Measurements from ENCODE around the gene RFX3.

The RFX3 gene

GRCh38 chr9:3525836-3526164, at the start of gene RFX3:
Gene RFX3, minus strand, starts transcription at chr9:3526001. Its CDS starts 130,413 bp downstream, at chr9:3395588.
- peak; percentile 86 for DNase-seq

GRCh38 chr9:3571500-3571899, 45.7 kb upstream of the RFX3 start:
- no peak for DNase-seq

- DNase-seq: no peak
Measured at GRCh38 chr9:3569529-3569928, 43.7 kb upstream of the RFX3 start.

- no peak for DNase-seq
Measured at GRCh38 chr9:3567988-3568387, 42.2 kb upstream of the RFX3 start.

GRCh38 chr9:3553076-3553765, 27.4 kb upstream of the RFX3 start:
- DNase-seq: no peak

- no peak for DNase-seq
Measured at GRCh38 chr9:3549225-3549624, 23.4 kb upstream of the RFX3 start.

GRCh38 chr9:3548648-3549047, 22.8 kb upstream of the RFX3 start:
- no peak for DNase-seq

- DNase-seq: no peak
Measured at GRCh38 chr9:3541206-3541605, 15.4 kb upstream of the RFX3 start.

GRCh38 chr9:3534614-3535404, 9.0 kb upstream of the RFX3 start:
- DNase-seq: no peak

- DNase-seq: no peak
Measured at GRCh38 chr9:3532158-3532557, 6.4 kb upstream of the RFX3 start.

GRCh38 chr9:3528451-3528850, 2.6 kb upstream of the RFX3 start:
- peak; percentile 39 for DNase-seq

GRCh38 chr9:3526997-3527940, 1.5 kb upstream of the RFX3 start:
- DNase-seq: peak; percentile 48

- DNase-seq: peak; percentile 82
Measured at GRCh38 chr9:3526165-3526996, 580 bp upstream of the RFX3 start.

GRCh38 chr9:3525096-3525835, 535 bp downstream of the RFX3 start:
- no peak for DNase-seq

- no peak for DNase-seq
Measured at GRCh38 chr9:3521966-3522365, 3.8 kb downstream of the RFX3 start.

GRCh38 chr9:3520564-3520963, 5.2 kb downstream of the RFX3 start:
- no peak for DNase-seq

GRCh38 chr9:3517377-3518048, 8.3 kb downstream of the RFX3 start:
- no peak for DNase-seq

- no peak for DNase-seq
Measured at GRCh38 chr9:3516667-3517330, 9.0 kb downstream of the RFX3 start.

GRCh38 chr9:3515405-3515804, 10.4 kb downstream of the RFX3 start:
- DNase-seq: no peak

- DNase-seq: no peak
Measured at GRCh38 chr9:3514786-3515185, 11.0 kb downstream of the RFX3 start.

Measured in GDM1 (cell line).